ENCODE measurements around the gene AUP1. TPM values are rescaled to one million over a fixed set of nuclear protein-coding genes. Genes with fewer than 3 reads are reported as not detected.
"Not testable (repeated sequence)": the region's sequence is repeated elsewhere in the genome, so short reads cannot be mapped to it uniquely, and the experiment has no call there.

Gene AUP1
- polyA plus RNA-seq, 6 donors from 2014 or later: 83.3 to 155 (median 99.9) TPM

DNA sequence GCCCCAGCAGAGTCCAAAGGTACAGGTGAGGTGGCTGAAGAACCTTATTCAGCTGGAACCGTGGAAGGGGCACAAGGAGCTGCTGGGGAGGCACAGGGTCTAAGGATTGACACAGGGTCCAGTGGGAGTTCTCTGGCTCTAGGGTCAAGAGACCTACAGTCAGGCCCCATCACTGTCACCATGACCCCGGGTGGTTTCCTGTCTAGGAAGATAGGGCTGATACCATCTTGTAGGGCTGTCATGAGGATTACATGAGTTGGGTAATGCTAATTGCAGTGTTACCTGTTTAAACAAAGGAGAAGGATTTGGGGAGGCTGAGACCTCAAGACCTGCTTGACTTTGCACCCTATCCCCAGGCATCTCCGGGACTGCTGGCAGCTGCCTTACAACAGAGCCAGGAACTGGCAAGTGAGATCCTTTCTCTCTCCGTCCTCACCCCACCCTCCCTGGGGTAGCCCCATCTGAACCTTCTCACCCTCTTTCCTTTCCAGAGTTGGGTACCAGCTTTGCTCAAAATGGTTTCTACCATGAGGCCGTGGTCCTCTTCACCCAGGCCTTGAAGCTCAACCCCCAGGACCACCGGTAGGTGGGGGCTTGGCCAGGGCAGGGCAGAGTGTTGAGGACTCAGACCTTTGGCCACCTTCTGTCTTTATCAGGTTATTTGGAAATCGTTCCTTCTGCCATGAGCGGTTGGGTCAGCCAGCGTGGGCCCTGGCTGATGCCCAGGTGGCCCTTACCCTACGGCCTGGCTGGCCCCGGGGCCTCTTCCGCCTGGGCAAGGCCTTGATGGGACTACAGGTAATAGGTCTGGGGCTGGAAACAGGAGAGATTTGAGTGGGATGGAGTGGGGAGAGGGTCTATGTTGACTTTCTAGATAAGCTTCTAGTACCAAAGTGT, 37.6 kb downstream of the AUP1 start:
- H3K36me3 Mint-ChIP-seq: peaks cover 14 to 45% of the 10 kb centered on the region in 2 donors
- H3K9me3 Mint-ChIP-seq: no peaks in the 10 kb centered on the region

DNA sequence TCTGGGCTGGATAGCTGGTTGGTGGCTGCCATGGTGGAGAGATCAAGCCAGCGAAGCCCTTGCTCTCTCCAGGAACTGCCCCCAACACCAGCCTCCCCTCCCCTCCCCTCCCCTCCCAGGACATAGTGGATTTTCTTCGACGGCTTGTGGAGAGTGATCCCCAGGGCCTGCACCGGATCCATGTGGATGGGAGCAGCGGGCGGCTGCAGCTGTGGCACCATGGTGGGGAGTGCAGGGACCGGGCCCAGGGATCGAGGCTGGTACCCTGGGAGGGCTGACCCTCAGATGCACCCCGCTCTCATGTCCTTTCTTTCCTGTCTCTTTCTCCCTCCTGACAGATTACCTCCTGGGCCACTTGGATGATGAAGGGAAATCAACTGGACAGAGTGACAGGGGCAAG, 39.6 kb downstream of the AUP1 start:
- peaks cover 14 to 54% of the 10 kb centered on the region in 2 donors for H3K36me3 Mint-ChIP-seq
- ATAC-seq (ENCODE audit: low read depth in 2 of 2): no peak
- DNase-seq: no peak
- no peaks in the 10 kb centered on the region for H3K9me3 Mint-ChIP-seq
- H3K27ac Mint-ChIP-seq: no peak overlapping the region
- H3K4me1 Mint-ChIP-seq: peaks cover 0 to 20% (median 14%) of the 10 kb centered on the region in 3 donors
- H3K27me3 Mint-ChIP-seq: no peaks in the 10 kb centered on the region
- H3K4me3 Mint-ChIP-seq: no peak overlapping the region

More for the DNA sequence above, 37.6 kb downstream of the AUP1 start:
- Mint-ChIP-seq H3K27ac (no peak overlapping the region), H3K4me3 (no peak overlapping the region), H3K4me1 (peaks cover 0 to 14% (median 11%) of the 10 kb centered on the region in 3 donors), H3K27me3 (no peaks in the 10 kb centered on the region)
- no peak for ATAC-seq (ENCODE audit: low read depth in 2 of 2)
- DNase-seq: no peak

DNA sequence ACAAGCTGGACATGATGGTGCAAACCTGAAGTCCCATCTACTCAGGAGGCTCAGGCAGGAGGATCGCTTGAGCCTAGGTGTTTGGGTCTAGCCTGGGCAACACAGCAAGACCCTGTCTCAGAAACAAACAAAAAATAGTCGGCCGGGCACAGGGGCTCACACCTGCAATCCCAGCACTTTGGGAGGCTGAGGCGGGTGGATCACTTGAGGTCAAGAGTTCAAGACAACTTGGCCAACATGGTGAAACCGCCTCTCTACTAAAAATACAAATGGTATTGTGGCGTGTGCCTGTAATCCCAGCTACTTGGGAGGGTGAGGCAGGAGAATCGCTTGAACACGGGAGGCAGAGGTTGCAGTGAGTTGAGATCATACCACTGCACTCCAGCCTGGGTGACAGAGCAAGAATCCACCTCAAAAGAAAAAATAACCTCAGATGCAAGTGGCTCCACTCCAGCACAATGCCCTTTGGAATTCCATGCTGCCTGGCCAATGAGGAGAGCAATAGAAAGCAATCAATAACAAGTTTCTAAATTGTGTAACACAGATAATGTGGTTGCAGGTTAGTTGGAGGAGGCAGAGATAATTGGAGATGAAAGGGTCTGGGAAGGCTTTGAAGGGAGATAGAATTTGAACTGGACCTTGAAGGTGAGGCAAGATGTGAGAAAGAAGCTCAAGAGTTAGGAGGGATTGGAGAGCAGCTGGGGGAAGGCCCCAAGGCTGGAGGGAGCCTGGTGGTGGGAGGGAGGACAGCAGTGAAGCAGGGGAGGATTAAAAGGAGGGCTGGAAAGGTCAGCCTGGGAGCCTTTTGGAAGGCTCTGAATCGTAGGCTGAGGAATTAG, 40.6 kb downstream of the AUP1 start:
- Mint-ChIP-seq H3K4me3 (no peak overlapping the region), H3K4me1 (peaks cover 3 to 24% (median 17%) of the 10 kb centered on the region in 3 donors), H3K9me3 (no peaks in the 10 kb centered on the region), H3K27ac (peak overlapping the region in 1 of 6 donors; percentile 5), H3K27me3 (no peaks in the 10 kb centered on the region), H3K36me3 (peaks cover 9 to 50% of the 10 kb centered on the region in 2 donors)
- no peak for DNase-seq
- no peak for ATAC-seq (ENCODE audit: low read depth in 2 of 2)

DNA sequence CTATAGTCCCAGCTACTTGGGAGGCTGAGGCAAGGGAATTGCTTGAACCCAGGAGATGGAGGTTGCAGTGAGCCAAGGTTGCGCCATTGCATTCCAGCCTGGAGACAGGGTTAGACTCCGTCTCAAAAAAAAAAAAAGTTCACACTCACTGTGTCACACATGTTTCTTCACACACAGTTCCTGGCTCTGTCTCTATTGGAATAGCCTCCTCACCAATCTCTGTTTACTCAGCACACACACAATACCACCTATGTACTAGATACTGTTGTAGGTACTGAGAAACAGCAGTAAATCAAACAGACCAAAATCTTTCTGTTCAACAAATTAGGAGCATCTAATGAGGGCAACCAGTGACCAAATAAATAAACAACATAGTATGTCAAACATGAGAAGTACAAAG, 43.4 kb downstream of the AUP1 start:
- peak overlapping the region in 1 of 8 donors; percentile 38 for H3K4me3 Mint-ChIP-seq
- no peaks in the 10 kb centered on the region for H3K27me3 Mint-ChIP-seq
- no peak for ATAC-seq (ENCODE audit: low read depth in 2 of 2)
- H3K27ac Mint-ChIP-seq: no peak overlapping the region
- peaks cover 0 to 30% of the 10 kb centered on the region in 2 donors for H3K36me3 Mint-ChIP-seq
- peaks cover 24 to 35% (median 32%) of the 10 kb centered on the region in 3 donors for H3K4me1 Mint-ChIP-seq
- H3K9me3 Mint-ChIP-seq: no peaks in the 10 kb centered on the region
- DNase-seq: no peak

DNA sequence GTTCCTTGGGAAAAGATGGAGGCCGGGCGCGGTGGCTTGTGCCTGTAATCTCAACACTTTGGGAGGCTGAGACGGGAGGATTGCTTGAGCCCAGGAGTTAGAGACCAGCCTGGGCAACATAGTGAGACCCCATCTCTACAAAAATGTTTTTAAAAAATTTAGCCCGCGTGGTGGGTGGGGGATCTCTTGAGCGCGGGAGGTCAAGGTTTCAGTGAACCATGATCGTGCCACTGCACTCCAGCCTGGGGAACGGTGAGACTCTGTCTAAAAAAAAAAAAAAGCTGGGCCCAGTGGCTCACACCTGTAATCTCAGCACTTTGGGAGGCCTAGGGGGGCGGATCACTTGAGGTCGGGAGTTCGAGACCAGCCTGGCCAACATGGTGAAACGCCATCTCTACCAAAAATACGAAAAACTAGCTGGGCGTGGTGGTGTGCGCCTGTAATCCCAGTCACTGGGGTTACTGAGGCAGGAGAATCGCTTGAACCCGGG, 45.8 kb downstream of the AUP1 start:
- peaks cover 28 to 35% (median 34%) of the 10 kb centered on the region in 3 donors for H3K4me1 Mint-ChIP-seq
- H3K36me3 Mint-ChIP-seq: peaks cover 0 to 12% of the 10 kb centered on the region in 2 donors
- peak overlapping the region in 5 of 6 donors; percentile 29 to 99 (median 95) for H3K27ac Mint-ChIP-seq
- not testable (repeated sequence) for DNase-seq; ATAC-seq (ENCODE audit: low read depth in 2 of 2); H3K27me3 Mint-ChIP-seq; H3K9me3 Mint-ChIP-seq
- H3K4me3 Mint-ChIP-seq: peak overlapping the region; percentile 95 to 100 (median 100)

DNA sequence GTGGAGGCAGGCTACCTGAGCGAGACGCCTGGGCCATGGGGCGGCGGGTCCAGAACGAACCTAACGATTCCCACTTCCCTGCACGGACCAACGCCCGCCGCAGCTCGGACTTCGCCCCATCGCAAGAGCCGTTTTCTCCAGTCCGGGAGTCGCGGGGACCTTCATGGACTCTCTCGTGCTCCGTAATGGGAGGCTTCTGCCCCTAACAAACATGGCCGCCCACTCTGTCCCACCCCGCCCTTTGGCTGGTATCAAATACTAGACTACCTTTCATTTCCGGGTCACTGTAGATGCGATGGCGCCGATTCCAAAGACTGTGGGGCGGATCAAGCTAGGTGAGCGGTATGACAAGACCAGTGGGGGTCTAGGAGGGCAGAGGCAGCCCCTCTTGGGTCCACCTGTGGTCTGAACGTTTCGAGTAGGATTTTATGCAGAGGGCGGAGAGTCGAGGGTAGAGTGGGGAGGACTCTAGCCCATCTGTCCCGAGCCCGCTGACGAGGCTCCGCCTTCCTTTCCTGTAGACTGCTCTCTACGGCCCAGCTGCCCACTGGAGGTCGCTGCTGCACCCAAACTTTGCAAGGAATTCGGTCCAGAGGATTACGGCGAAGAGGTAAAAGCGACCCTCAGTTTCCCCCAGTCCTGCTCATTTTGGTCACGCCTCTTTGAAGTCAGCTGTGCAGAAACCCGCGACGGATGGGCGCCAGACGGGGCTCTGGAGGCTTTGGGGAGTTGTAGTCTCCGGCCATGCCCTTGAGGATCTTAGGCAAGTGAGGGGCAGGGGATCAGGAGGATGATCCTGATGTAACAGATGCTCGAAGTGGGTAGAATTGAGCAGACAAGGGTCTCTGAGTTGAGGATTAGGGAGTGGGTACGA, 46.5 kb downstream of the AUP1 start, which contains the start of the genes CCDC142 and TTC31:
Gene CCDC142, minus strand, starts transcription at position 198 of the 874 bp plus-strand sequence. Its CDS starts 161 bp downstream, at position 37.
Gene TTC31, plus strand, starts transcription at position 281 of the 874 bp plus-strand sequence. Its CDS starts 15 bp downstream, at position 296.
- H3K4me1 Mint-ChIP-seq: peaks cover 28 to 35% (median 34%) of the 10 kb centered on the region in 3 donors
- peak within 1 kb of the TSS; percentile 95 to 100 (median 100) for H3K4me3 Mint-ChIP-seq
- ATAC-seq (ENCODE audit: low read depth in 2 of 2) (peak; percentile 92 to 93), DNase-seq (peak; percentile 95)
- no peaks in the 10 kb centered on the region for H3K27me3 Mint-ChIP-seq
- H3K27ac Mint-ChIP-seq: peak within 1 kb of the TSS; percentile 95 to 100 (median 98)
- H3K36me3 Mint-ChIP-seq: peaks cover 0 to 12% of the 10 kb centered on the region in 2 donors
- H3K9me3 Mint-ChIP-seq: no peaks in the 10 kb centered on the region

DNA sequence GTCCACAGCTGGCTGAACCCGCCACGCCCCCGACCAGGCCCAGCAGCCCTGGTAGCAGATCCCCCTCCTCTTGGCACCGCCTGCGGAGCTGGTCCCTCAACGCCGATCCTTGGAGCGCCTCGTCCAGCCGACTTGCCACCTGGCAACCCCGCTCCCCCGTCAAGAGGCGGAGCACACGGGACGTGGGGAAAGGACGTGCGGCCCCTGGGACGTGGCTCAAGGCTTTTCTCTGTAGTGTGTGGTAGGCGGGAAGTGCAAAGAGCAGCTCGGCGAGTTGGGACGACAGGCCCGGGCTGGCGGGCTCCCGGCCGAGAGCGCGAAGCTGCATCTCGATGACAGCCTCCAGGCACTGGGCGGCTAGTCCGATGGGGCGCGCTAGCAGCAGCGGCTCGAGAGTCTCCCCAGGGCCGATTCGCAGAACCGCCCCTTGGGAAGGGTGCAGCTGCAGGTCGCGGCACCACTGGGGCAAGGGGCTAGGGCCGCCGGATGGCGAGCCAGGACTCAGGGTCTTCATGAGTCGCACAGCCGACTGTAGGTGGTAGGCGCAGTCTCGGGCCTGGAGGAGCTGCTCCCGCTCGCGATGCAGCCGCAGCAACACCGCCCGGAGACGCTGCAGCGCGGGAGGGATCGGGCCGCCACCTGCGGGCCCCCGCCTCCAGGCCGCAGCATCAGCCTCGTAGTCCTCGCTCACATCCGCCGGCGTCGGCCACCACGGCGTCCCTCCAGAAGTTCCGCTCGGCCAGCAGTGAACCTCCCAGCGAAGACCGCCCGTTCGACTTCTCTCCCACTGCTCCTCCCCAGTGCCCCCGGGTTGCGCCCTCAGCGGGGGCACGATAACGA, 47.3 kb downstream of the AUP1 start:
- Mint-ChIP-seq H3K27ac (peak overlapping the region; percentile 95 to 100 (median 98)), H3K4me1 (peaks cover 28 to 39% (median 34%) of the 10 kb centered on the region in 3 donors), H3K27me3 (no peaks in the 10 kb centered on the region), H3K4me3 (peak overlapping the region; percentile 95 to 100 (median 100)), H3K9me3 (no peaks in the 10 kb centered on the region), H3K36me3 (peaks cover 0 to 12% of the 10 kb centered on the region in 2 donors)
- DNase-seq: no peak
- ATAC-seq (ENCODE audit: low read depth in 2 of 2): peak; percentile 40 to 46

DNA sequence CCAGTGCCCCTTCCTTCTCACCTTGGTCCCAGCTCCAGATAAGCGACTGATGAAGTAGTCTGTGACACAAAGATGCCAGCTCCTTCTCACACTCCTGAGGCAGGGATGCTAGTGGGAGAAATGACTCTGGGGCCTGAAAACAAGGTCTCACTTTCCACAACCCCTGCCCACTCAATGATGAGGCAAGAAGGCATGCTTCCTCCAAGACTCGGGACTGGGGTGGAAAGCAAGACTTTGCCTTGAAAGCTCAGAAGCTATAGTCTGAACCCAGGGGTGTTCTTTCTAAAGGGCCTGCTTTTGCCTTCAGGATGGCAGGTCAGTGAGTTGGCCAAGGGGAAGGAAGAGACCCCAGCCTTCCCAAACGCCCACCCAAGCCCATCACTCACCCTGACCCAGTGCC, 48.1 kb downstream of the AUP1 start:
- Mint-ChIP-seq H3K9me3 (no peaks in the 10 kb centered on the region), H3K27ac (peak overlapping the region in 2 of 6 donors; percentile 38 to 44), H3K4me1 (peaks cover 22 to 39% (median 29%) of the 10 kb centered on the region in 3 donors), H3K36me3 (peaks cover 0 to 5% of the 10 kb centered on the region in 2 donors), H3K27me3 (no peaks in the 10 kb centered on the region), H3K4me3 (peak overlapping the region; percentile 95 to 100 (median 100))
- no peak for DNase-seq
- no peak for ATAC-seq (ENCODE audit: low read depth in 2 of 2)

Other genes starting within 250 kb of the AUP1 start
- gene SLC4A5, start 186.3 kb downstream of the AUP1 start, polyA plus RNA-seq (ENCODE audit: low read depth in 6 of 6): under 1 TPM in 3 of 6 donors, not detected in 3; 0.44 to 0.82 (median 0.70) TPM
- gene DCTN1, start 149.4 kb downstream of the AUP1 start, polyA plus RNA-seq (ENCODE audit: low read depth in 6 of 6): 10 to 100 TPM; 43.0 to 91.1 (median 60.2) TPM
- 1 to 10 TPM; 3.7 to 8.8 (median 7.6) TPM for gene C2orf81, start 108.1 kb downstream of the AUP1 start, polyA plus RNA-seq (ENCODE audit: low read depth in 6 of 6)
- 10 to 100 TPM; 40.8 to 79.4 (median 47.8) TPM for gene WDR54, start 108.0 kb downstream of the AUP1 start, polyA plus RNA-seq (ENCODE audit: low read depth in 6 of 6)
- gene RTKN, start 87.8 kb downstream of the AUP1 start, polyA plus RNA-seq (ENCODE audit: low read depth in 6 of 6): 1 to 10 TPM in 4 of 6 donors, under 1 TPM in 1, not detected in 1; 0.97 to 2.1 (median 1.7) TPM
- 10 to 100 TPM in 2 of 6 donors, 1 to 10 TPM in 4; 5.5 to 16.5 (median 8.3) TPM for gene INO80B, start 74.6 kb downstream of the AUP1 start, polyA plus RNA-seq (ENCODE audit: low read depth in 6 of 6)
- gene WBP1, start 71.3 kb downstream of the AUP1 start, polyA plus RNA-seq (ENCODE audit: low read depth in 6 of 6): 10 to 100 TPM; 30.0 to 46.1 (median 41.3) TPM
- gene MOGS, start 64.3 kb downstream of the AUP1 start, polyA plus RNA-seq (ENCODE audit: low read depth in 6 of 6): 10 to 100 TPM; 26.6 to 42.1 (median 34.5) TPM
- gene MRPL53, start 57.0 kb downstream of the AUP1 start, polyA plus RNA-seq (ENCODE audit: low read depth in 6 of 6): 100 to 1,000 TPM in 5 of 6 donors, 10 to 100 TPM in 1; 76.6 to 172 (median 136) TPM
- 10 to 100 TPM in 4 of 6 donors, 1 to 10 TPM in 2; 5.9 to 25.9 (median 12.0) TPM for gene CCDC142, start 46.7 kb downstream of the AUP1 start, polyA plus RNA-seq (ENCODE audit: low read depth in 6 of 6)
- 10 to 100 TPM; 20.7 to 31.8 (median 25.6) TPM for gene TTC31, start 46.6 kb downstream of the AUP1 start, polyA plus RNA-seq (ENCODE audit: low read depth in 6 of 6)
- gene LBX2, start 30.1 kb downstream of the AUP1 start, polyA plus RNA-seq (ENCODE audit: low read depth in 6 of 6): not detected
- 10 to 100 TPM in 5 of 6 donors, 1 to 10 TPM in 1; 8.9 to 17.0 (median 14.1) TPM for gene PCGF1, start 22.0 kb downstream of the AUP1 start, polyA plus RNA-seq (ENCODE audit: low read depth in 6 of 6)
- not detected for gene TLX2, start 15.3 kb downstream of the AUP1 start, polyA plus RNA-seq (ENCODE audit: low read depth in 6 of 6)
- gene DQX1, start 3.5 kb downstream of the AUP1 start, polyA plus RNA-seq (ENCODE audit: low read depth in 6 of 6): not detected
- 10 to 100 TPM; 33.0 to 52.0 (median 44.7) TPM for gene HTRA2, start 227 bp upstream of the AUP1 start, polyA plus RNA-seq (ENCODE audit: low read depth in 6 of 6)
- under 1 TPM in 2 of 6 donors, not detected in 4; 0.25 to 0.29 TPM for gene LOXL3, start 24.2 kb upstream of the AUP1 start, polyA plus RNA-seq (ENCODE audit: low read depth in 6 of 6)
- 10 to 100 TPM; 21.2 to 44.1 (median 34.3) TPM for gene DOK1, start 25.0 kb upstream of the AUP1 start, polyA plus RNA-seq (ENCODE audit: low read depth in 6 of 6)
- gene M1AP, start 118.6 kb upstream of the AUP1 start, polyA plus RNA-seq (ENCODE audit: low read depth in 6 of 6): not detected
- gene SEMA4F, start 124.5 kb upstream of the AUP1 start, polyA plus RNA-seq (ENCODE audit: low read depth in 6 of 6): 1 to 10 TPM; 4.3 to 8.5 (median 5.4) TPM